HG03378 (cell line): ENCODE data around the gene OAF.
"Not testable (repeated sequence)": the region's sequence is repeated elsewhere in the genome, so short reads cannot be mapped to it uniquely, and the experiment has no call there.

ENCODE experiments used
- ATAC-seq: cut with Tn5 transposase; IDR thresholded peaks from one replicate; pipeline ENCODE4 v1.9.1; 2021; ENCODE audit warnings: mild to moderate bottlenecking, moderate library complexity; ENCODE audit not compliant: unreplicated experiment

Gene OAF

DNA sequence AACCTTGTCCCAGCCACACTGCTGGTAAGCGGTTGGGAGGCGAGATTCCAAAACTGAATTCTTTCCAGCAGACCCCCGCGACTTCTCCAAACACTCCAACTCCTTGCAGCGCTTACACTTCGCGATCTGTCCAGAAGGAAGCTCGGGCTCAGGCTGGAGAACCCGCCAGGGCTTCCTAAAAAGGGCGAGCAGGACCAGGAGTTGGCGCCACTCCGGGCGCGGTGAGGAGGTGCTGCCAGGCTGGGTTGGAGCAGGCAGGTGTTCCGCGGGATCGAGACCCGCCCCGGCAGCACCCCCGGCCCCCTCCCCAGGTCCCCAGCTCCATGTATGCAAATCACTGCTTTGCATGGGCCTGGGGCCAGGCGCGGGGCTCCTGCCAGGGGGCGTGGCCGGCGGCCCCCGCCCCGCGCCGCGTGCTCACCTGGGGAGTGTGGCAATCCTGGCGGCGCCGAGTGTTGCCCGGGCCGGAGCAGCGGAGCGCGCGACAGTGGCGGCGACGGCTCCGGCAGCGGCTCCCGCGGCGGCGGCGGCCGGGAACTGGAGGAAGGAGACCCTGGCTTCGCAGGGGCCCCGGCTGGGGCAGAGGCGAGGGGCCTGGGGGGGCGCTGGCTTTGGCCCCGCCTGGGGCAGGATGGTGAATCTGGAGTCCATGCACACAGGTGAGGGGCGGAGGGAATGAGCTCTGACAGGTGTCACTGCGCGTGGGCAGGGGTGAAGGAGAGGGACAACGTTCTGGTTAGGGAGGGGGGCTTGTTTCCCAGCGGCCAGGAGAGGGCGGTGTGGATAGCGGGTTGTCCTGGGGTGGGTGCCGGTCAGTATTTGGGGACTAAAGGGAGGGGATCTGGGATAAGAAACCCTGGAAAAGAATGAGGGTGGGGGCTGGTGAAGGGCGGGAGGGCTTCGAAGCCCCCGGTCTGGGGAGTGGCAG lies 29.1 kb downstream of the OAF start, which contains the start of gene POU2F3:
TSS of gene POU2F3 (plus strand) at position 428 of the 928 bp plus-strand sequence. CDS start at position 632, 204 bp downstream.
- ATAC-seq, result no peak

DNA sequence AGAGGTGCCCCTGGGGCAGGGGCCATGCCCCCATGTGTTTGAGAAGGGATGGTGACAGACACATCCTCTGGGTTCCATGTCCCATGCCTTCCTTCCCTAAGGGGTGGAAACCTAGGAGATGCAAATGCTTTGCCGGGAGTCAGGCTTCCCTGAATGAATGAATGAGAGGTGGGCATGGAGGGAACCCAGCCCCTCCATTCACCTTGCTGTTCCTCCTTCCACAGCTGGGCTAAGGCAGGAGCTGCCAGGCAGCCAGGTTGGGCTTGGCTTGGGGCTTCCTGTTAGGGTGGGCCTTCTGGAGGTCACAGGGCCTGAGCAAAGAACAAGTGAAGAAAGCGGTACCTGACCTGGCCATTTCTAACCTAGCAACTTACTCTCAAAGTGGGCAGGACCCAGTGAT lies 30.0 kb downstream of the OAF start:
- ATAC-seq, result no peak

GRCh38 chr11:120241277-120241676 lies 30.4 kb downstream of the OAF start:
- ATAC-seq, result no peak

GRCh38 chr11:120243221-120243620 lies 32.4 kb downstream of the OAF start:
- ATAC-seq, result no peak

- ATAC-seq, result no peak
Measured at GRCh38 chr11:120244476-120245365, 33.9 kb downstream of the OAF start.

DNA sequence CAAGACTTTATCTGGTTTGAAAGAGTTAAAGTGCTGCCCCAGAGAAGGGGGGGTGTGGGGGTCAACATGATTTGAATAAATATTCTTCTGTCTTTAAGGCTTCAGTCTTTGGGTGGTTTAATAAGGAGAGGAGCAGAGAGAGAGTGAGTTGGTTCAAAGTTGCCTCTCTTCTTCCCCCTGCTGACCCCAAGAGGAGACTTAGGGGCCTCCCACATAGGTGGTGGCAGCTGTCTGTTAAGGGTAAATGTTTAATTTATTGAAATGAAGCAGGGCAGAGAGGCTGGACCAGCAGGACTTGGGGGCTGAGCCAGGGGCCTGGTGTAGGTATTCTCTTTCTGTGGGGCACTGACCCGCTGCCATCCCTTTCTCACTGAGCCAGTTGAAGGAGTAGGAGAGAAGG lies 34.6 kb downstream of the OAF start:
- no peak for ATAC-seq

DNA sequence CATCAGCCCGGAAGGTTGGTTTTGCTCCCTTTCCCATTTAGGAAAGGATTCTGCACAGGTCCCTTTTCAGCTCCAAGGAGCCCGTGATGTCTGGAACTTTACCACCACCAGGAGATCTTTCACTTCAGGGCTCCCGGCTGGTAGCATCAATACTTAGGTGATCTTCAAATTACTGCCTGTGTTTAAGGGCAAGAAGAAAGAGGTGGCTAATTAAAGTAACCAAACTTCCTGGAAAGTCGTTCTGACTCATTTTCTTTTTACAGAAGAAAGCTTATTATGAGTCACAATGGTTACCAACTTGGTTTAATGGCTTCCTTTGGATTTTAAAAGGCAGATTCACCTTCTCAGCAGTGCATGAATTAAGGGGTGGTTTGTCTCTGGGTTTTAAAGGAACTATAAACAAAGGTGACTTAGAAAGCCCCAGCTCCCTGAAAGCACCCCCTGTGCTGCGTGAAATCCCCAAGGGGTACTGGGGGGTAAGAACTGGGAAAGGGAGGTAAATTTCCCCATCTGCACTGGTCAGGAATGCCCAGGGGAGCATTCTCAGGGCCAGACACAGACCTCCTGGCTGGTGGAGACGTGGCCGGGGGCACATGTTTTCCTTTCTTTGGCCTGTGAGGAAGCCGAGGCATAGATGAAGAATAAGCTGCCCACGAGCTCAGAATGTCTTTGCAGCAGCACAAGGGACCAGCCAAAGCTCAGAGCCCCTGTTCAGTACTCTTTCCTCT lies 37.9 kb downstream of the OAF start:
- peak; percentile 76 for ATAC-seq

- ATAC-seq, result no peak
Measured at GRCh38 chr11:120249279-120250262, 38.7 kb downstream of the OAF start.

DNA sequence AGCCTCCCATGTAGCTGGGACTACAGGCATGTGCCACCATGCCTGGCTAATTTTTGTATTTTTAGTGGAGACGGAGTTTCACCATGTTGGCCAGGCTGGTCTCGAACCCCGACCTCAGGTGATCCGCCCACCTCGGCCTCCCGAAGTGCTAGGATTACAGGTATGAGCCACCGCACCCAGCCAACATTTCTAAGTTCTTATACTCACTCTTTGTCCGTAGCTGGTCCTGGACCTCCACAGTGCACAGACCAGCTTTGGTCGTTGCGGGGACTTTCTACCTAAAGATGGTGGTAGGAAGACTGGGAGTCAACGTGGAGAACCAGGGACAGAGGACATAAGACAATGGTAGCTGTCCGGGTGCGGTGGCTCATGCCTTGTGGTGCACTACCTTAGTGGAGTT lies 42.5 kb downstream of the OAF start:
- ATAC-seq, result not testable (repeated sequence)

DNA sequence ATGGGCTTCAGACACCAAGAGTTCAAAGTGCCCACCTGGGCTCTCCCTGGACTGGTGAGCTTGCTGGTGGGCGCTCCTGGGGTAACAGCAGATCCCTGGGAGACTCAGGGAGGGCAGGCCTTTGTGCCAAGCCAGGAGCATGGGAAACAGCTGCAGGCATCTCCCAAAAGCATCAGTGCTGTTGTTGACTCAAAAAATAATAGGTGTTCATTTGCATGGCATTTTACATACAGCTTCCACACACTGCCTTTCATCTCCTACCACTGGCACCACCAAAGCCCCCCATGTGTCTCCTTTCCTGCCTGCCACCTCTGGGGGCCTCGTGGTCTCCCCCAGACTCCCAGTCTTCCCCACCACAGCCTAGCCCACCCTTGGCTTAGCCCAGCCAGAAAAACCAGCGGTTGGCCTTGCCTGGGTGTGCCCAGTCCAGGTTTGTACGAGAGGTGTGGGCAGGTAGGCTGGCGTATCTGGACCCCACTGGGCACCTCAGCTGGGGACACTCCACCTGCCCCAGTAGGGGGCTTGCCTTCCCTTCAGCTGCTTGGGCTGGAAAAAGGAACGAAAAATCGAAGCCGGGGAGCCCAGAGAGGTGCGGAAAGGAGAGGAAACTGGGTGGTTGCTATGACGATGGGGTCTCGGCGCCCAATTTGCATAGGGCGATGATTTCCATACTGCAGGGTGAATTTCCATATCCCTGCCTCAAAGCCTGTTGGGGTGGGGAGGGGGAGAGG lies 44.1 kb downstream of the OAF start:
- ATAC-seq, result no peak

DNA sequence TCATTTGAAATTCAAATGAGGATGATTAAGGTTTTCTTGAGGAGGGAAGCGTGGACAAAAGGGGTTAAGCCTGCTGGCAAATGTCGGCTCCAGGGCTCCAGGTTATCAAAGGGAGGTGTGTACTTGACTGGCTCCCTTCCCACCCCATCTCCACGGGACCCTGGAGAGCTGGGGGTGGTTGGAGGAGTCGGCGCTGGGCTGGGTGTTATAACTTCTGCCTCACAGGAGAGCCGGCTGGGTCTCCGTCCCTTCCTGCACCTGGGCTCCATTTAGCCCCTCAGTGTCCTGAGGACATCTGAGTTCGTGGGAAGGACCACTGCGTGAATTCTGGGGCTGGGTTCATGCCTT lies 44.7 kb downstream of the OAF start:
- no peak for ATAC-seq

DNA sequence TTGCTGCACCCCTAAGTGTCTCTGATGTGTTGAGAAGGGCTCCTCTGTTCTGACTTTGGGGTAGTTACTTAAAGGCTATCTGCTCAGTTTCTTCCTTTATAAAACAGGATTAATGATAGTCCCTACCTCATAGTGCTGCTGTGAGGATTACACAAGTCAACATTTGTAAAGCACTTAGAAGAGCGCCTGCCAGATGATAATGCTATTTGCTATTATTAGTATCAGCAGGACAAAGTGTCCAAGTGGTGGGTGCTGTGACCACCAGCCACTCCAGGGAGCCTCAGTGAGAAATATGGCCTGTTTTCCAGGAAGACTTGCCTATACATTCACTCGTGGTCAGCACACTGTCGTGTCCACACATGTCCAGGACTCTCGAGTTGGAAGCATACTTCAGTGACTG lies 45.3 kb downstream of the OAF start:
- no peak for ATAC-seq

- ATAC-seq, result no peak
Measured at GRCh38 chr11:120256779-120257178, 45.9 kb downstream of the OAF start.

DNA sequence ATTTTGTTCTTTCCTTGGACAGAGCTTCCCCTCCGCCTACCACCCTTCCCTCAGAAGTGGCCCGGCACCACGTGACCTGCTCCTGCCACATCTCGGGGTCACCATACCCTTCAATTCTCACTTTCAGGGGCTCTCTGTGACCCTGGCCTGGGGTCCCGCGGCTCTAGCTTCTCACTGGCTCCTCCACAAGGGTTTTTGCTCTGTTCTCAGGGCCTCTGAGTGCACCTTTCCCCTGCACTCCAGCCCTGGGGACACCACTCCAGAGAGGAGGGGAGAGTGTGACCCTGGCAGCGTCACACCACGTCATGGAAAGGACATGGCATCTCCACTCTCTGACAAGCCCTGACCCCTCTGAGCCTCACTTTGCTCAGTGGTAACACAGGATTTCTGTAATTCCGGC lies 46.5 kb downstream of the OAF start:
- no peak for ATAC-seq

DNA sequence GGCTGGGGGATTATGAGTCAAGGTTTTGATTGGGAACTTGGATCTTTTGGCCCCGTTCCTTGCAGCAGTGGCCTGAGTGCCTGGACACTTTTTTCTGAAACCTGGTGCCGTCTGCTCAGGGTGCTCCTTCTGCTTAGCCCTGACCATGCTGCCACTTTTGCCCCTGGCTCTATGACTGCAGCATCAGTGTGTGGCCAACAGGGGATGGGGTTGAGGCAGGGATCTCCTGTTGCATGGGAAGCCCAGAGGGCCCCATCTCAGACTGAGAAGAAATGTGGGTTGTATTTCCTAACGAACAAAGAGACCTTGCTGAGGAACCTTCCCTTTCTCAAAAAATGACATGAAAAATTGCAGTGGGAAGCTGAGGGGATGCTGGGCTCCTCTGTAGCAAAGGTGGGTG lies 47.8 kb downstream of the OAF start:
- ATAC-seq, result no peak

DNA sequence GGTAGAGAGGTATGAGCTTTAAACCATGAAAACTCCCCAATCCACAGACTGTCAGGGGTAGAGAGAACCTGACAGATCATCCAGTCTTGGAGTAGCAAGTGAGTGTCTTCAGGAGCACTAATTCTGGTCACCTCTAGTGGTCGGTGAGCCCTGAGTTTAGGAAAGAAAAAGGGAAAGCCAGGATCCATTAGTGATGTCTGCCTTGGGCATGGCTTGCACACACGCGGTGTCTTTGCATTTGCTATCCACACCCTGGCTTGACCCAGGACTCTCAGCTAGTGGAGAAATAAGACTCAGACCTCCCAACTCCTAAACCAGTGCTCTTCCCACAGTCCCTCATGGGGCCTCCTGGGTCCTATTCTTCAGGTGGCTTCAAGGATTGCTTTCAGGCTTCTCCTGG lies 48.4 kb downstream of the OAF start:
- no peak for ATAC-seq

- no peak for ATAC-seq
Measured at GRCh38 chr11:120259988-120260565, 49.2 kb downstream of the OAF start.

- no peak for ATAC-seq
Measured at GRCh38 chr11:120260616-120261015, 49.8 kb downstream of the OAF start.

- no peak for ATAC-seq
Measured at GRCh38 chr11:120261321-120261720, 50.5 kb downstream of the OAF start.
